Uterus (tissue), 2 donors: ENCODE measurements around the gene SCAF4.

Source experiments
- POLR2A ChIP-seq, 2 donors: fragments of 450-650 bp; IDR thresholded peaks; one replicate each; pipeline ENCODE4 v1.6.1; 2016; ENCODE audit warnings: antibody characterized with exemption in 2 of 2, mild to moderate bottlenecking in 1 of 2, moderate library complexity in 1 of 2
- TF ChIP-seq, protein P1 (sequence below), 4 experiments: fragments of 200-600 bp in 2 of 4; fragments of 450-650 bp in 2 of 4; sonication (generic) in 2 of 4; IDR thresholded peaks; one replicate each; pipeline ENCODE4 v1.5.1; 2016 to 2019; ENCODE audit warnings: antibody characterized with exemption in 4 of 4, mild to moderate bottlenecking in 2 of 4, moderate library complexity in 1 of 4

DNA sequence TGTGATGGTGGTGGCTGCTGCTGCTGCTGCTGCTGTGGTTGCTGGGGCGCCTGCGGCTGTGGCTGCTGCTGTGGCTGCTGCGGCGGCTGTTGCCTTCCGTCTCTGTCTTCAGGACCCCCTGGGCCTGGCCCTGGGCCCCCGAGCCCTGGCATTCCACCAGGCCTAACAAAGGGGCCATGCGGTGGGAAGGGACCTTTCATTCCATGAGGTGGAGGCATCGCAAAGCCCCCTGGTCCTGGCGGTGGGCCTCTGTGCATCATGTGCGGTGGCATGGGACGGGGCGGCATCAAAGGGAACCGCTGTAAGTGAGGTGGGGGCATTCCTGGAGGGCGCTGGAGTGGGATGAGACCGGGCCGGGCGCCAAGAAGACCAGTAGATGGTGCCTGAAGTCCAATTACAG, 60.0 kb downstream of the SCAF4 start:
- TF ChIP-seq POLR2A (IDR thresholded peaks at IDR 0.05) = no peak
- TF ChIP-seq, protein P1, sequence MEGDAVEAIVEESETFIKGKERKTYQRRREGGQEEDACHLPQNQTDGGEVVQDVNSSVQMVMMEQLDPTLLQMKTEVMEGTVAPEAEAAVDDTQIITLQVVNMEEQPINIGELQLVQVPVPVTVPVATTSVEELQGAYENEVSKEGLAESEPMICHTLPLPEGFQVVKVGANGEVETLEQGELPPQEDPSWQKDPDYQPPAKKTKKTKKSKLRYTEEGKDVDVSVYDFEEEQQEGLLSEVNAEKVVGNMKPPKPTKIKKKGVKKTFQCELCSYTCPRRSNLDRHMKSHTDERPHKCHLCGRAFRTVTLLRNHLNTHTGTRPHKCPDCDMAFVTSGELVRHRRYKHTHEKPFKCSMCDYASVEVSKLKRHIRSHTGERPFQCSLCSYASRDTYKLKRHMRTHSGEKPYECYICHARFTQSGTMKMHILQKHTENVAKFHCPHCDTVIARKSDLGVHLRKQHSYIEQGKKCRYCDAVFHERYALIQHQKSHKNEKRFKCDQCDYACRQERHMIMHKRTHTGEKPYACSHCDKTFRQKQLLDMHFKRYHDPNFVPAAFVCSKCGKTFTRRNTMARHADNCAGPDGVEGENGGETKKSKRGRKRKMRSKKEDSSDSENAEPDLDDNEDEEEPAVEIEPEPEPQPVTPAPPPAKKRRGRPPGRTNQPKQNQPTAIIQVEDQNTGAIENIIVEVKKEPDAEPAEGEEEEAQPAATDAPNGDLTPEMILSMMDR (IDR thresholded peaks at IDR 0.05) = no peak
